Thyroid gland (tissue), 4 donors: ENCODE data around the gene UBL7.

Source experiments
- POLR2A ChIP-seq, 2 donors: fragments of 450-650 bp; IDR thresholded peaks; one replicate each; pipeline ENCODE4 v1.6.1; 2017; ENCODE audit warnings: antibody characterized with exemption in 2 of 2, mild to moderate bottlenecking in 2 of 2, moderate library complexity in 1 of 2
- TF ChIP-seq, protein P1 (sequence below), 6 experiments: fragments of 200-600 bp in 3 of 6; fragments of 450-650 bp in 3 of 6; sonication (generic) in 3 of 6; IDR thresholded peaks; one replicate each; pipeline ENCODE4 v1.5.1; 2016 to 2019; ENCODE audit warnings: antibody characterized with exemption in 6 of 6, mild to moderate bottlenecking in 2 of 6, inconsistent platforms in 1 of 6, moderate library complexity in 1 of 6

DNA sequence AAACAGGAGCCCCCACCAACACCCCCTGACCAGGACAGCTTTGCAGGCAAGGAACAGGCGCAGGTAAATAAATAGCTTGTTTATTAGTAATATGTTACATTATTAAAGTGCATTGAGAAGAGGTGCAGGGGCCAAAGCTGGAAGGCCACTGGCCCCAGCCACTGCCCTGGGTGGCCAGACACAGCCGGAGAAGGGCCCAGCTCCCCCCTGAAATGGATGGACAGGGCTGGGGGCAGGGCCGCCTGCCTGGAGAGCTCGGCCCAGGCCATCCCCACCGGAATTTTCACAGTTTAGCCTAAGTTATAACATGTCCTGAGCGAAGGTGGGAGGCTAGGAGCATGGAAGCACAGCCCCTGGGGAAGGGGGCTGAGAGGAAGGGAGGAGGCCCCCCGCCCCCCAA, 51.7 kb downstream of the UBL7 start:
- TF ChIP-seq, protein P1, sequence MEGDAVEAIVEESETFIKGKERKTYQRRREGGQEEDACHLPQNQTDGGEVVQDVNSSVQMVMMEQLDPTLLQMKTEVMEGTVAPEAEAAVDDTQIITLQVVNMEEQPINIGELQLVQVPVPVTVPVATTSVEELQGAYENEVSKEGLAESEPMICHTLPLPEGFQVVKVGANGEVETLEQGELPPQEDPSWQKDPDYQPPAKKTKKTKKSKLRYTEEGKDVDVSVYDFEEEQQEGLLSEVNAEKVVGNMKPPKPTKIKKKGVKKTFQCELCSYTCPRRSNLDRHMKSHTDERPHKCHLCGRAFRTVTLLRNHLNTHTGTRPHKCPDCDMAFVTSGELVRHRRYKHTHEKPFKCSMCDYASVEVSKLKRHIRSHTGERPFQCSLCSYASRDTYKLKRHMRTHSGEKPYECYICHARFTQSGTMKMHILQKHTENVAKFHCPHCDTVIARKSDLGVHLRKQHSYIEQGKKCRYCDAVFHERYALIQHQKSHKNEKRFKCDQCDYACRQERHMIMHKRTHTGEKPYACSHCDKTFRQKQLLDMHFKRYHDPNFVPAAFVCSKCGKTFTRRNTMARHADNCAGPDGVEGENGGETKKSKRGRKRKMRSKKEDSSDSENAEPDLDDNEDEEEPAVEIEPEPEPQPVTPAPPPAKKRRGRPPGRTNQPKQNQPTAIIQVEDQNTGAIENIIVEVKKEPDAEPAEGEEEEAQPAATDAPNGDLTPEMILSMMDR (IDR thresholded peaks at IDR 0.05) = no peak
- no peak for TF ChIP-seq POLR2A (IDR thresholded peaks at IDR 0.05)
